HT-29 (cell line): Measurements from ENCODE around the gene RYR1. TPM values are rescaled to one million over a fixed set of nuclear protein-coding genes. Genes with fewer than 3 reads are reported as not detected.

Experiments used
- total RNA-seq: library from RNA; depleted of rRNA; stranded (reverse); fragments of >200 nt; shearing (Covaris generic); gene quantifications from 2 replicates; pipeline ENCODE4 v1.2.3, GENCODE V29; 2014; rRNA removed

RYR1 gene
- total RNA-seq, 1 experiment from 2014 or later: not detected

Other genes starting within 250 kb of the RYR1 start
- gene DPF1, start 209.5 kb upstream of the RYR1 start, total RNA-seq: 0.89 and 1.3 TPM in 2 replicates
- not detected in 2 replicates for gene PPP1R14A, start 177.3 kb upstream of the RYR1 start, total RNA-seq
- gene SPINT2, start 169.1 kb upstream of the RYR1 start, total RNA-seq: 2,475 and 2,514 TPM in 2 replicates
- gene C19orf33, start 129.4 kb upstream of the RYR1 start, total RNA-seq: 1,318 and 1,477 TPM in 2 replicates
- gene YIF1B, start 117.7 kb upstream of the RYR1 start, total RNA-seq: 137 and 149 TPM in 2 replicates
- gene KCNK6, start 113.8 kb upstream of the RYR1 start, total RNA-seq: 10.3 and 13.9 TPM in 2 replicates
- 4.0 and 10.5 TPM in 2 replicates for gene CATSPERG, start 97.9 kb upstream of the RYR1 start, total RNA-seq
- 627 and 640 TPM in 2 replicates for gene PSMD8, start 59.1 kb upstream of the RYR1 start, total RNA-seq
- gene GGN, start 45.7 kb upstream of the RYR1 start, total RNA-seq: 0.26 and 0.41 TPM in 2 replicates
- 0.13 and 3.2 TPM in 2 replicates for gene SPRED3, start 45.0 kb upstream of the RYR1 start, total RNA-seq
- gene FAM98C, start 30.6 kb upstream of the RYR1 start, total RNA-seq: 46.6 and 49.5 TPM in 2 replicates
- gene RASGRP4, start 7.5 kb upstream of the RYR1 start, total RNA-seq: not detected in 2 replicates
- 0.36 TPM in 1 of 2 replicates, not detected in the other for gene MAP4K1, start 184.3 kb downstream of the RYR1 start, total RNA-seq
- gene EIF3K, start 185.5 kb downstream of the RYR1 start, total RNA-seq: 724 and 815 TPM in 2 replicates
- 1,009 and 1,083 TPM in 2 replicates for gene ACTN4, start 214.0 kb downstream of the RYR1 start, total RNA-seq